GM21786 (cell line): ENCODE results near the gene MAP3K4.

ENCODE experiments used
- ATAC-seq: cut with Tn5 transposase; IDR thresholded peaks from one replicate; pipeline ENCODE4 v1.9.1; 2021; ENCODE audit not compliant: unreplicated experiment

Gene MAP3K4

GRCh38 chr6:161166677-161167076 is 175.1 kb downstream of the MAP3K4 start:
- no peak for ATAC-seq
